HG02678 (cell line): ENCODE results near the gene PTPRU.

Experiments used
- ATAC-seq: cut with Tn5 transposase; IDR thresholded peaks from one replicate; pipeline ENCODE4 v1.9.1; 2021; ENCODE audit warnings: mild to moderate bottlenecking, moderate library complexity; ENCODE audit not compliant: unreplicated experiment

The PTPRU gene

GRCh38 chr1:29264773-29265389, 28.6 kb downstream of the PTPRU start:
- ATAC-seq: no peak

GRCh38 chr1:29266912-29267311, 30.6 kb downstream of the PTPRU start:
- no peak for ATAC-seq

- no peak for ATAC-seq
Measured at GRCh38 chr1:29267321-29268070, 31.2 kb downstream of the PTPRU start.

- ATAC-seq: no peak
Measured at GRCh38 chr1:29269382-29269781, 33.1 kb downstream of the PTPRU start.

GRCh38 chr1:29270929-29271521, 34.7 kb downstream of the PTPRU start:
- ATAC-seq: no peak

- ATAC-seq: no peak
Measured at GRCh38 chr1:29271724-29272123, 35.4 kb downstream of the PTPRU start.

GRCh38 chr1:29272147-29272907, 36.0 kb downstream of the PTPRU start:
- ATAC-seq: no peak

- ATAC-seq: no peak
Measured at GRCh38 chr1:29275435-29275834, 39.1 kb downstream of the PTPRU start.

- no peak for ATAC-seq
Measured at GRCh38 chr1:29278124-29278523, 41.8 kb downstream of the PTPRU start.

- ATAC-seq: no peak
Measured at GRCh38 chr1:29279406-29279805, 43.1 kb downstream of the PTPRU start.

- ATAC-seq: no peak
Measured at GRCh38 chr1:29279951-29280391, 43.6 kb downstream of the PTPRU start.

- ATAC-seq: no peak
Measured at GRCh38 chr1:29280409-29281131, 44.2 kb downstream of the PTPRU start.

GRCh38 chr1:29281571-29281970, 45.2 kb downstream of the PTPRU start:
- no peak for ATAC-seq

- ATAC-seq: no peak
Measured at GRCh38 chr1:29282135-29282923, 46.0 kb downstream of the PTPRU start.

GRCh38 chr1:29282924-29283803, 46.8 kb downstream of the PTPRU start:
- no peak for ATAC-seq

GRCh38 chr1:29283804-29284195, 47.5 kb downstream of the PTPRU start:
- ATAC-seq: no peak

GRCh38 chr1:29284286-29284960, 48.1 kb downstream of the PTPRU start:
- no peak for ATAC-seq

- ATAC-seq: no peak
Measured at GRCh38 chr1:29284961-29285560, 48.7 kb downstream of the PTPRU start.
